AG04449 (cell line): ENCODE measurements around the gene ATG12.
A peak's percentile ranks its signal among the peaks of the same experiment; 100 is the strongest.

Experiments
- CTCF ChIA-PET: fragments of 350-600 bp; formaldehyde crosslinking; extraction: SDS; loops from one replicate; lab custom pipeline; 2021; ENCODE audit warnings: antibody characterized with exemption; lab: Yijun Ruan, JAX
- POLR2A ChIA-PET: fragments of 400-600, 350-600 bp; formaldehyde crosslinking; extraction: SDS; loops from one replicate; lab custom pipeline; 2020; ENCODE audit warnings: antibody characterized with exemption, inconsistent platforms; lab: Yijun Ruan, JAX
- DNase-seq: peaks from one replicate; pipeline ENCODE4 v3.0.0-alpha.2; 2010; ENCODE audit warnings: low read depth, low spot score
- H3K4me3 ChIP-seq: 2 replicates; pipeline ENCODE4 v1.5.1; 2011; ENCODE audit warnings: low read depth, mild to moderate bottlenecking, control low read depth, low read length
- TF ChIP-seq, protein P1 (sequence below): IDR thresholded peaks from one replicate; pipeline ENCODE4 v1.5.1; 2011; ENCODE audit warnings: mild to moderate bottlenecking, moderate library complexity, low read length, control low read depth, inconsistent platforms; ENCODE audit not compliant: insufficient read depth; ENCODE audit errors: missing control alignments

ATG12 gene

DNA sequence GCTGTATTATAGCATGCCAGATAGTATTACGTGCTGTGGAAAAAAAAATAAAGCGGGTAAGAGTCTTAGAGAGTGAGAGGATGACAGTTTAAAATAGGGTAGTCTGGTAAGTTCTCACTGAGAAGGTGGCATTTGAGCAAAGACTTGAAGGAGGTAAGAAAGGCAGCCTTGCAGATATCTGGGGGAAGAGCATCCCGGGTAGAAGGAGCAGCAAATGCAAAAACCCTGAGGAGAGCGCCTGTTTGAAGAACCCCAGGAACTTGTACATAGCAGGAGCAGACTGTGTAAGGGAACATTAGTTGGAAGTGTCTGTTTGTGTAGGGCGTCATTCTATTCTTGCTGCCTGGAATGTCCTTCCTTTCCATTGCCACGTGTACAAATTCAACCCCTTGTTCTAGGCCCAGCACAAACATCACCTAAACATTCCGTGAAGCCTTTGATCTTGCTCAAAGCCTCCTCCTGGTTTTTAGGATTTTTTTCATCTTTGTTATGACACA is 3.0 kb upstream of the ATG12 start:
- POLR2A ChIA-PET = no interaction called here
- no peak overlapping the region for H3K4me3 ChIP-seq
- DNase-seq = no peak
- TF ChIP-seq, protein P1, sequence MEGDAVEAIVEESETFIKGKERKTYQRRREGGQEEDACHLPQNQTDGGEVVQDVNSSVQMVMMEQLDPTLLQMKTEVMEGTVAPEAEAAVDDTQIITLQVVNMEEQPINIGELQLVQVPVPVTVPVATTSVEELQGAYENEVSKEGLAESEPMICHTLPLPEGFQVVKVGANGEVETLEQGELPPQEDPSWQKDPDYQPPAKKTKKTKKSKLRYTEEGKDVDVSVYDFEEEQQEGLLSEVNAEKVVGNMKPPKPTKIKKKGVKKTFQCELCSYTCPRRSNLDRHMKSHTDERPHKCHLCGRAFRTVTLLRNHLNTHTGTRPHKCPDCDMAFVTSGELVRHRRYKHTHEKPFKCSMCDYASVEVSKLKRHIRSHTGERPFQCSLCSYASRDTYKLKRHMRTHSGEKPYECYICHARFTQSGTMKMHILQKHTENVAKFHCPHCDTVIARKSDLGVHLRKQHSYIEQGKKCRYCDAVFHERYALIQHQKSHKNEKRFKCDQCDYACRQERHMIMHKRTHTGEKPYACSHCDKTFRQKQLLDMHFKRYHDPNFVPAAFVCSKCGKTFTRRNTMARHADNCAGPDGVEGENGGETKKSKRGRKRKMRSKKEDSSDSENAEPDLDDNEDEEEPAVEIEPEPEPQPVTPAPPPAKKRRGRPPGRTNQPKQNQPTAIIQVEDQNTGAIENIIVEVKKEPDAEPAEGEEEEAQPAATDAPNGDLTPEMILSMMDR = no peak
- CTCF ChIA-PET = interaction anchor here (2.0 kb wide), 1 partner anchor 224 kb away, joined by 6 read pairs; no protein-coding TSS in a partner anchor

DNA sequence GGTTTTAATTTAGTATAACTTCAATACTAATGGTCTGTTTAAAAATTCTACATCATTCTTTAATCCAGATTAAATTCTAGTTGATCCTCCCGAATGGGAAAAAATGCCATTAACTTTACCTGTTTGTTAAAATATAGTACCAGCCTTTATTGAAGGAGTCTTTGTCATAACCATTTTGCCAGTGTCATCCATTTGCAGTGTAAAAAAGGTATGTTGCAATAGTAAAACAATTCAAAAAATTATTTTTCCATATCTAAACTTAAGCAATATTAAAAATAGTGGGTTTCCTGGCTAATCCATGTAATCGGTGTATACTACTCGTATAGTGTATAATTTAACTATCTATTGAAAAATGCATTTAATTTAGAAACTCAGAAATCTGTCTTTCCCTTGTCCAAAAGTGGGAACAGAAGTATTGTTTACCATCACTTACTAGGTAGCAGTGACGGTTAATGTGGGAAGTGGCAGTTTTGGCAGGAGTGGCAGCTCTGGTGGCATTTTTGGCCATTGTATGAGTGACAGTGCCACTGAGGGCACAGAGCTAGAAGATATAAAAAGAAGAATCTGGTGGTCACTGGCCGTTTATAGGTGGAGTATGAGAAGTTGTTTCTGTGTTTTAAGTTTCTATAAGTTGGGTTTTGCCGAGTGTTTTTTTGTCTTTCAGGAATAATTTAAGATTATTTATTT is 2.2 kb upstream of the ATG12 start:
- DNase-seq = no peak
- TF ChIP-seq, protein P1 = no peak
- H3K4me3 ChIP-seq = peak overlapping the region; percentile 81
- POLR2A ChIA-PET = no interaction called here
- CTCF ChIA-PET = interaction anchor here (0.7 to 2.0 kb wide), 4 partner anchors 27 to 511 kb away, joined by 3 to 6 read pairs (median 4); no protein-coding TSS in a partner anchor

DNA sequence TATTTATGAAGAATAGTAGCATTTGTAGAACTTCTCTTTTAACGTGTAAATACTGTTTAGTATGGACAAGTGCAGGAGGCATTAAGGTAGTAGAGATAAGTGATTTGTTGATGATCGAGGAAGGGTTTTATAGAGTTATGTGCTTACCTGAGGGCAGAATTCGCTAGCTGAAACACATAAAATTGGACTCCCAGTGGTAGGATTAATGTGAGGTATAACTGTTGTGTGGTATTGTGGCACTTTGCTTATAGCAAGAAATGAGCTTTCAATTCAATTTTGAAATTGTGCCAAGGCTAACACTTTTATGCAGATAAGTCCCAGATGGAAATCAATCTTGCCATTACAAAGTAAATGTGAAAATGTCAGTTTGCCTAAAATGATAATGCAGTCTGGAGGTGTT is 1.6 kb upstream of the ATG12 start:
- CTCF ChIA-PET = interaction anchor here (0.7 to 2.0 kb wide), 4 partner anchors 28 to 510 kb away, joined by 3 to 6 read pairs (median 4); no protein-coding TSS in a partner anchor
- H3K4me3 ChIP-seq = peak overlapping the region; percentile 81
- POLR2A ChIA-PET = no interaction called here
- TF ChIP-seq, protein P1 = no peak
- DNase-seq = no peak

DNA sequence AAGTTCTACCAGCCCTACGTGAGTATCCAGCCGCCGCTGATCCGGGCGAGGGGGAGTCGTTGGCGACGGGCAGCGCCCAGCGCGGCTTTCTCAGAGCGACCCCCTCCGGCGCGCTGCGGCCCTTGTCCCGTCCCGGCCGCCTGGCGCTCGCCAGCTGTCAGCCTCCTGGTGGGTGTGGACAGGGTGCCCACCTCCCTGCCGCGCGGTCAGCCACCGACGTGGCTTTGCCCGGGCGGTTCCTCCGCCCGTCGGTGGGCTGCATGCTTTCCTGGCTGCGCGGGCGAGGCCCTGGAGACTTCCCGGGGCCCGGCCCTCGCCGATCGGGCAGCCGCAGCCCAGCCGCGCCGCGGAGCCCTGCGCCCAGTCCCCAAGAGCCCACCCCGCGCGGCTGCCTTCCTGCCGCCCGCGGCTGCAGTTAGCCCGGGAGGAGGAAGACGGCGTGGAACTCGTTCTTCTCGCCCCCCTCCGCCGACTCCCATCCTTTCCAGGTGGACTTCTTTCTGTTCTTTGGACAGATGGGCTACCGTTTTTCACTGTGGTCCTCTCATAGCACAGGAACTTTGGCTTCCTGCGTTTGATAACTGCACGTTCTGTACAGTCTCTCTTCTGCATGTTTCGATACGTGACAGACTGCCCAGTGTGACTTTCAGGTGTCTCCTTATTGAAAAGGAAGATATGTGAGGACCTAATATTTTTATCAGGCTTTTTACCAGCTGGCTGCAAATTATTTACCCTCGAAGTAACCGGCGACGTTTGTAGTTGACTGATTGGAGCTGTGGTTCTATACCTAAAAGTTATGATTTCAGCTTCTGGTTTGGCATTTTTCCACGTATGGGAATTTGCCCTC is 947 bp upstream of the ATG12 start:
- ChIA-PET CTCF (interaction anchor here (1.5 to 3.7 kb wide), 6 partner anchors 10 to 534 kb away, joined by 3 to 27 read pairs (median 6); no protein-coding TSS in a partner anchor), POLR2A (interaction anchor here (2.0 kb wide), 1 partner anchor 217 kb away, joined by 9 read pairs; the partner anchor contains the start of gene TMED7)
- H3K4me3 ChIP-seq = peak overlapping the region; percentile 81
- DNase-seq = no peak
- TF ChIP-seq, protein P1 = peak; percentile 34

DNA sequence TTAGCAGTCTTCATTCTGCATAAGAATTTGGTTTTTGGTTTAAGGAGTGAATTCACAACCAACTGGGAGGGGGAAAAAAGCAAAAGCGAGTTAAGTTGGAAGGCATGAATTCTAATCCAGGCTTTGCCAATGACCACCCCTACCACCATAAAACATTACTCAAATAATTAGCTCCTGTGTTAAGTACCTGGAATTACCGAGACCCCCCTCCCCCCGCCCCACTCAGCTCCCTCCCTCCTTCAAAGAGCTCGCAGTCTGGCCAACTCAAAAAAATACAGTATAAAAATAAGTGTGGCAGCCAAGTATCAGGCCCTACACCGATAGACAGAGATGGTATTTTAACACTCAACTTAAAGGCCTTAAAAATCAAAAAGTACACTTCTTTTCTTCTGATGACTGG is 492 bp downstream of the ATG12 start:
- no peak for DNase-seq
- TF ChIP-seq, protein P1 = no peak
- H3K4me3 ChIP-seq = peak overlapping the region; percentile 81
- POLR2A ChIA-PET = interaction anchor here (0.8 to 2.0 kb wide), 3 partner anchors 206 to 215 kb away, joined by 3 to 9 read pairs (median 3); partner anchors contain the start of gene TMED7
- CTCF ChIA-PET = interaction anchor here (0.6 to 3.7 kb wide), 8 partner anchors 9 to 532 kb away, joined by 3 to 27 read pairs (median 4); no protein-coding TSS in a partner anchor
